ENCODE data around the gene MXRA7. TPM values are rescaled to one million over a fixed set of nuclear protein-coding genes. Genes with fewer than 3 reads are reported as not detected.

Gene MXRA7
- total and polyA plus RNA-seq, 7 experiments from 2014 or later, result 1.8 to 7.5 (median 2.7) TPM

- H3K36me3 Mint-ChIP-seq, result peaks cover 12 to 37% (median 36%) of the 10 kb centered on the region in 5 donors
- peak within 1 kb of the TSS; percentile 95 to 100 (median 99) for H3K27ac Mint-ChIP-seq
- H3K9me3 Mint-ChIP-seq, result peaks cover 0 to 9% (median 0%) of the 10 kb centered on the region in 11 donors
- Histone ChIP-seq H3K36me3 (ENCODE audit: control insufficient read depth in 2 of 3, insufficient read depth in 3 of 3, low read length in 3 of 3) (peaks cover 17 to 39% (median 36%) of the 10 kb centered on the region in 3 experiments), H3K27ac (ENCODE audit: low read depth, low read length) (peak within 1 kb of the TSS; percentile 96), H3K4me1 (ENCODE audit: control insufficient read depth in 2 of 2, insufficient read depth in 2 of 2, low read length in 2 of 2) (peaks cover 45 to 49% of the 10 kb centered on the region in 2 donors), H3K27me3 (ENCODE audit: control insufficient read depth in 2 of 2, insufficient read depth in 2 of 2, low read length in 2 of 2) (no peaks in the 10 kb centered on the region), H3K9me3 (ENCODE audit: control insufficient read depth in 2 of 3, low read length in 3 of 3) (no peaks in the 10 kb centered on the region), H3K4me3 (ENCODE audit: low read length) (peak within 1 kb of the TSS; percentile 97)
- peak within 1 kb of the TSS; percentile 90 to 99 (median 97) for H3K4me3 Mint-ChIP-seq
- peaks cover 26 to 66% (median 58%) of the 10 kb centered on the region in 7 donors for H3K4me1 Mint-ChIP-seq
- DNase-seq (peak; percentile 98 to 100 (median 99)), ATAC-seq (peak; percentile 86)
- ChIA-PET POLR2A (interaction anchor here (0.6 to 8.2 kb wide), 18 partner anchors 9 to 765 kb away, joined by 3 to 187 read pairs (median 4); partner anchors contain the start of genes JMJD6, METTL23 and SEC14L1), CTCF (interaction anchor here (1.0 to 1.9 kb wide), 2 partner anchors 10 to 24 kb away, joined by 6 to 8 read pairs; partner anchors contain the start of genes JMJD6 and METTL23)
- intact Hi-C loops (cut with micrococcal nuclease), result loop anchor here (1.0 to 10.0 kb wide), 16 partner anchors 11 to 1395 kb away; partner anchors contain the start of genes JMJD6 (in 2 of the 2), METTL23 (in 2 of the 2), SEC14L1 (in 2 of the 2) and TMC8 (in 2 of the 2)
- no peaks in the 10 kb centered on the region for H3K27me3 Mint-ChIP-seq
Measured at GRCh38 chr17:76737082-76737675, 26.4 kb upstream of the MXRA7 start, which contains the start of gene SRSF2. Gene SRSF2 (minus strand): TSS chr17:76737331. CDS start chr17:76737160, 171 bp downstream.

DNA sequence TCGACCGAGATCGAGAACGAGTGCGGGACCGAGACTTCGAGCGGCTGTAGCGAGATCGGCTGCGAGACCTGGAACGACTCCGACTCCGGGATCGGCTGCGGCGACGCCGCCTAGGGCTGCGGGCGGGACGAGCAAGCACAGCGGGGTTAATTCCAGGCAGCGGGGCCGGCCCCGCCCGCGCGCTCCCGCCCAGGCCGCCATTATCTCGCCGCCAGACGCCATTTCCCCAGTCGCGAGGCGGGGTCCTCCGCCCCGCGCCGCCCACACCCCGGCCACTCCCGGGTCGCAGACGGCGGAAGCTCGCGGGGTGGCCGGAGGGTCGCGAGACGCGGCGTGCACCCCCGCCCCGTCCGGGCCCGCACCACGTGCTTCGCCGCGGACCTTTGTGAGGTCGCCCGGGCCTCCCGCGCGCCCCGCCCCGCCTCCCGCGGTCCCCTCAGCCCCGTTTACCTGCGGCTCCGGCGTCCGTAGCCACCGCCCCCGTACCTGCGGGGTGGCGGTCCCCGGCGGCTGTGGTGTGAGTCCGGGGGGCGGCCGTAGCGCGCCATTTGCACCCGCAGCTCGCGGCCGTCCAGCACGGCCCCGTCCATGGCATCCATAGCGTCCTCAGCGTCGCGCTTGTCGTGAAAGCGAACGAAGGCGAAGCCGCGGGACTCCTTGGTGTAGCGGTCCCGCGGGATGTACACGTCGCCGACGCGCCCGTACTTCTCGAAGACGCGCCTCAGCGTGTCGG is 25.8 kb upstream of the MXRA7 start:
- Mint-ChIP-seq H3K27ac (peak overlapping the region; percentile 95 to 100 (median 99)), H3K36me3 (peaks cover 12 to 36% (median 32%) of the 10 kb centered on the region in 5 donors), H3K4me3 (peak overlapping the region; percentile 90 to 99 (median 97)), H3K27me3 (no peaks in the 10 kb centered on the region), H3K9me3 (peaks cover 0 to 9% (median 0%) of the 10 kb centered on the region in 11 donors), H3K4me1 (peaks cover 29 to 71% (median 59%) of the 10 kb centered on the region in 7 donors)
- POLR2A ChIA-PET, result interaction anchor here (0.6 to 8.2 kb wide), 18 partner anchors 11 to 1391 kb away, joined by 3 to 187 read pairs (median 4); partner anchors contain the start of genes JMJD6, METTL23 and SEC14L1
- no peaks in the 10 kb centered on the region for H3K9me3 ChIP-seq (ENCODE audit: control insufficient read depth in 2 of 3, low read length in 3 of 3)
- intact Hi-C loops (cut with micrococcal nuclease), result loop anchor here (1.0 to 10.0 kb wide), 16 partner anchors 10 to 1396 kb away; partner anchors contain the start of genes JMJD6 (in 2 of the 2), METTL23 (in 2 of the 2), SEC14L1 (in 2 of the 2) and TMC8 (in 2 of the 2)
- DNase-seq (peak; percentile 52 to 80 (median 67)), ATAC-seq (peak; percentile 21)
- H3K27ac ChIP-seq (ENCODE audit: low read depth, low read length), result peak overlapping the region; percentile 96
- peaks cover 20 to 40% (median 35%) of the 10 kb centered on the region in 3 experiments for H3K36me3 ChIP-seq (ENCODE audit: control insufficient read depth in 2 of 3, insufficient read depth in 3 of 3, low read length in 3 of 3)
- H3K27me3 ChIP-seq (ENCODE audit: control insufficient read depth in 2 of 2, insufficient read depth in 2 of 2, low read length in 2 of 2), result no peaks in the 10 kb centered on the region
- CTCF ChIA-PET, result interaction anchor here (1.0 kb wide), 1 partner anchor 10 kb away, joined by 6 read pairs; the partner anchor contains the start of genes JMJD6 and METTL23
- H3K4me1 ChIP-seq (ENCODE audit: control insufficient read depth in 2 of 2, insufficient read depth in 2 of 2, low read length in 2 of 2), result peaks cover 50 to 52% of the 10 kb centered on the region in 2 donors
- peak overlapping the region; percentile 97 for H3K4me3 ChIP-seq (ENCODE audit: low read length)

- DNase-seq, result no peak
- CTCF ChIA-PET, result interaction anchor here (0.9 kb wide), 1 partner anchor 9 kb away, joined by 6 read pairs; the partner anchor contains the start of genes JMJD6 and METTL23
Measured at GRCh38 chr17:76735586-76736348, 25.0 kb upstream of the MXRA7 start.

DNA sequence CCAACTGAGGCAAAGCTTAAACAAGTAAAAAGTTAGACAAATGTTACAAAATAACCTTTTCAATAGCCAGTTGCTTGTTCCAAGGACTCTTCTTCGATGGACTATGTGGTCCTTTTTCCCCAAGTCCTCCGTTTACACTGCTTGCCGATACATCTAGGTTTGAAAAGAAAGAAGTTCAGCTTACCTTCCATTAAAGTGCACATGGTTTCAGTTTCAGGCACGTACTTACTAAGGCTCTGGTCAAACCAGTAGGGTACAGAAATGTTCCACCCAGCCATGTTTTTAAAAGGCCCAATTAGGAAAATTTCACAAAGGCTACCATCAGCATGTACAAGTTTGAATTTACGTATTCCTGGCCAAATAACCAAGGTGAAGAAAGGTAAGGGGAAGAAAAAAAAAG is 24.2 kb upstream of the MXRA7 start:
- Mint-ChIP-seq H3K27ac (peak overlapping the region; percentile 83 to 99 (median 93)), H3K4me3 (peak overlapping the region; percentile 90 to 98 (median 96)), H3K4me1 (peaks cover 32 to 72% (median 61%) of the 10 kb centered on the region in 7 donors), H3K27me3 (no peaks in the 10 kb centered on the region), H3K36me3 (peaks cover 12 to 39% (median 32%) of the 10 kb centered on the region in 5 donors), H3K9me3 (peaks cover 0 to 9% (median 0%) of the 10 kb centered on the region in 11 donors)
- POLR2A ChIA-PET, result interaction anchor here (0.6 to 8.2 kb wide), 21 partner anchors 8 to 1964 kb away, joined by 3 to 187 read pairs (median 3); partner anchors contain the start of genes ATP5PD, JMJD6, KCTD2 and METTL23
- DNase-seq (no peak), ATAC-seq (no peak)
- Histone ChIP-seq H3K4me1 (ENCODE audit: control insufficient read depth in 2 of 2, insufficient read depth in 2 of 2, low read length in 2 of 2) (peaks cover 52 to 58% of the 10 kb centered on the region in 2 donors), H3K27ac (ENCODE audit: low read depth, low read length) (peak overlapping the region; percentile 96), H3K36me3 (ENCODE audit: control insufficient read depth in 2 of 3, insufficient read depth in 3 of 3, low read length in 3 of 3) (peaks cover 21 to 46% (median 37%) of the 10 kb centered on the region in 3 experiments), H3K9me3 (ENCODE audit: control insufficient read depth in 2 of 3, low read length in 3 of 3) (no peaks in the 10 kb centered on the region), H3K27me3 (ENCODE audit: control insufficient read depth in 2 of 2, insufficient read depth in 2 of 2, low read length in 2 of 2) (no peaks in the 10 kb centered on the region), H3K4me3 (ENCODE audit: low read length) (peak overlapping the region; percentile 97)
- CTCF ChIA-PET, result interaction anchor here (0.6 to 0.9 kb wide), 3 partner anchors 8 to 79 kb away, joined by 3 to 6 read pairs (median 3); partner anchors contain the start of genes JMJD6 and METTL23
- intact Hi-C loops (cut with micrococcal nuclease), result loop anchor here (5.0 to 10.0 kb wide), 8 partner anchors 218 to 1397 kb away; partner anchors contain the start of genes TMC8 (in 2 of the 2), ACOX1 (in 1 of the 2), PRPSAP1 (in 1 of the 2) and TEN1 (in 1 of the 2)

More at GRCh38 chr17:76735586-76736348, 25.0 kb upstream of the MXRA7 start:
- peak overlapping the region; percentile 97 for H3K4me3 ChIP-seq (ENCODE audit: low read length)
- H3K27ac ChIP-seq (ENCODE audit: low read depth, low read length), result peak overlapping the region; percentile 96
- H3K9me3 Mint-ChIP-seq, result peaks cover 0 to 9% (median 0%) of the 10 kb centered on the region in 11 donors
- peaks cover 52 to 58% of the 10 kb centered on the region in 2 donors for H3K4me1 ChIP-seq (ENCODE audit: control insufficient read depth in 2 of 2, insufficient read depth in 2 of 2, low read length in 2 of 2)
- POLR2A ChIA-PET, result interaction anchor here (0.6 to 8.2 kb wide), 23 partner anchors 10 to 1963 kb away, joined by 3 to 187 read pairs (median 4); partner anchors contain the start of genes ATP5PD, JMJD6, KCTD2 and METTL23
- peaks cover 32 to 72% (median 62%) of the 10 kb centered on the region in 7 donors for H3K4me1 Mint-ChIP-seq
- peak overlapping the region; percentile 90 to 98 (median 96) for H3K4me3 Mint-ChIP-seq
- no peaks in the 10 kb centered on the region for H3K27me3 Mint-ChIP-seq
- H3K9me3 ChIP-seq (ENCODE audit: control insufficient read depth in 2 of 3, low read length in 3 of 3), result no peaks in the 10 kb centered on the region
- intact Hi-C loops (cut with micrococcal nuclease), result loop anchor here (2.0 to 10.0 kb wide), 10 partner anchors 37 to 1397 kb away; partner anchors contain the start of genes TMC8 (in 2 of the 2), ACOX1 (in 1 of the 2), PRPSAP1 (in 1 of the 2) and TEN1 (in 1 of the 2)
- peaks cover 21 to 46% (median 37%) of the 10 kb centered on the region in 3 experiments for H3K36me3 ChIP-seq (ENCODE audit: control insufficient read depth in 2 of 3, insufficient read depth in 3 of 3, low read length in 3 of 3)
- H3K36me3 Mint-ChIP-seq, result peaks cover 12 to 39% (median 32%) of the 10 kb centered on the region in 5 donors
- H3K27ac Mint-ChIP-seq, result peak overlapping the region; percentile 83 to 99 (median 94)
- no peak for ATAC-seq
- no peaks in the 10 kb centered on the region for H3K27me3 ChIP-seq (ENCODE audit: control insufficient read depth in 2 of 2, insufficient read depth in 2 of 2, low read length in 2 of 2)

- Histone ChIP-seq H3K4me3 (ENCODE audit: low read length) (peak overlapping the region; percentile 97), H3K36me3 (ENCODE audit: control insufficient read depth in 2 of 3, insufficient read depth in 3 of 3, low read length in 3 of 3) (peaks cover 21 to 46% (median 42%) of the 10 kb centered on the region in 3 experiments), H3K9me3 (ENCODE audit: control insufficient read depth in 2 of 3, low read length in 3 of 3) (no peaks in the 10 kb centered on the region), H3K4me1 (ENCODE audit: control insufficient read depth in 2 of 2, insufficient read depth in 2 of 2, low read length in 2 of 2) (peaks cover 58 to 59% of the 10 kb centered on the region in 2 donors), H3K27me3 (ENCODE audit: control insufficient read depth in 2 of 2, insufficient read depth in 2 of 2, low read length in 2 of 2) (no peaks in the 10 kb centered on the region), H3K27ac (ENCODE audit: low read depth, low read length) (peak overlapping the region; percentile 96)
- Mint-ChIP-seq H3K4me3 (peak overlapping the region; percentile 90 to 98 (median 96)), H3K36me3 (peaks cover 12 to 40% (median 33%) of the 10 kb centered on the region in 5 donors), H3K9me3 (peaks cover 0 to 9% (median 0%) of the 10 kb centered on the region in 11 donors), H3K4me1 (peaks cover 29 to 76% (median 62%) of the 10 kb centered on the region in 7 donors), H3K27ac (peak overlapping the region; percentile 83 to 99 (median 93)), H3K27me3 (no peaks in the 10 kb centered on the region)
- intact Hi-C loops (cut with micrococcal nuclease), result loop anchor here (10.0 kb wide), 2 partner anchors 711 to 949 kb away; partner anchors contain the start of gene UNK (in 1 of the 2)
- DNase-seq (no peak), ATAC-seq (no peak)
- POLR2A ChIA-PET, result interaction anchor here (0.6 to 8.2 kb wide), 18 partner anchors 9 to 1930 kb away, joined by 3 to 187 read pairs (median 4); partner anchors contain the start of genes JMJD6, METTL23 and TNRC6C
- CTCF ChIA-PET, result interaction anchor here (0.6 to 2.4 kb wide), 4 partner anchors 15 to 481 kb away, joined by 3 to 10 read pairs (median 3); no protein-coding TSS in a partner anchor
Measured at GRCh38 chr17:76734080-76734840, 23.5 kb upstream of the MXRA7 start.
